ENCODE data around the gene IL4R.

IL4R gene

GRCh38 chr16:27361987-27362386 is 48.2 kb downstream of the IL4R start:
- no peak overlapping the region for H3K4me3 ChIP-seq (ENCODE audit: low read depth, low read length)
- no peak for TF ChIP-seq CTCF (IDR thresholded peaks at IDR 0.05; ENCODE audit: control insufficient read depth, extremely low read depth, insufficient read depth)
- DNase-seq (ENCODE audit: low read depth): no peak

GRCh38 chr16:27362570-27363245 is 48.9 kb downstream of the IL4R start:
- no peak for TF ChIP-seq CTCF (IDR thresholded peaks at IDR 0.05; ENCODE audit: control insufficient read depth, extremely low read depth, insufficient read depth)
- H3K4me3 ChIP-seq (ENCODE audit: low read depth, low read length): no peak overlapping the region
- DNase-seq (ENCODE audit: low read depth): no peak

- no peak for TF ChIP-seq CTCF (IDR thresholded peaks at IDR 0.05; ENCODE audit: control insufficient read depth, extremely low read depth, insufficient read depth)
- H3K4me3 ChIP-seq (ENCODE audit: low read depth, low read length): no peak overlapping the region
- no peak for DNase-seq (ENCODE audit: low read depth)
Observed at GRCh38 chr16:27363246-27363632, 49.5 kb downstream of the IL4R start.

- no peak for TF ChIP-seq CTCF (IDR thresholded peaks at IDR 0.05; ENCODE audit: control insufficient read depth, extremely low read depth, insufficient read depth)
- H3K4me3 ChIP-seq (ENCODE audit: low read depth, low read length): no peak overlapping the region
- DNase-seq (ENCODE audit: low read depth): peak; percentile 33
Observed at GRCh38 chr16:27363797-27364196, 50.0 kb downstream of the IL4R start.

GRCh38 chr16:27364493-27365141 is 50.8 kb downstream of the IL4R start:
- no peak overlapping the region for H3K4me3 ChIP-seq (ENCODE audit: low read depth, low read length)
- no peak for TF ChIP-seq CTCF (IDR thresholded peaks at IDR 0.05; ENCODE audit: control insufficient read depth, extremely low read depth, insufficient read depth)
- DNase-seq (ENCODE audit: low read depth): peak; percentile 63

- DNase-seq (ENCODE audit: low read depth): no peak
- no peak overlapping the region for H3K4me3 ChIP-seq (ENCODE audit: low read depth, low read length)
- TF ChIP-seq CTCF (IDR thresholded peaks at IDR 0.05; ENCODE audit: control insufficient read depth, extremely low read depth, insufficient read depth): no peak
Observed at GRCh38 chr16:27365142-27366089, 51.6 kb downstream of the IL4R start.

Measured in LNCaP clone FGC (cell line).